AML-193 (cell line): ENCODE results near the gene PTEN.

Experiments used
- DNase-seq, 2 experiments: peaks; one replicate each; lab custom pipeline; 2025; lab: John Stamatoyannopoulos, UW

PTEN gene

DNA sequence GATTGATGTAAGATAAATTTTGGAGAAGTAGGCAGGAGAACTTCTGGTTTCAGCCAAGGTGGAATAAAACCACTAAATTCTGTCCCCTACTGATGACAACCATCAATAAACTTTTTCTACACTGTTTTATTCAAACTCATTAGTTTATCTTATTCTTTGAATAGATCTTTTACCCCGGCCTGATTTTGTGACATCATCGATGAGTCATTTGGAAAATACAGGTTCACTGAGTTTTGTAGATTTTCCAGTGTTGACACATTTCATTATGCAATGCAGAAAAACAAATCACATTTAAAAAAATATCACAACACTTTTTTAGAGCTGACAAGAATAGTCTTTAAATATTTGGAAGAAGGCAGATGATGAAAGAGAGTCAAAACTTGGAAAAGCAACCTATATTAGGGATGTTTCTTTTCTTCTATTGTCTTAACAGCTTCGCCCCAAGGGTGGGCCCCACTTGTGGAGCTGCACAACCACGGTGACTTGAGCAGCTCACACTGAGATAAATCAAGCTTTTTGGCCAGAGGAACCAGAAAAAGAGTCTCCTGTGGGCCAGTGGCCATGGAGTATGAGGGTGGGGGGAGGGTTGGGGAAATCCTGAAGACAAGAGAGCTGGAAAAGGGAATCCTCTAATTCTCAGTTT, 112.8 kb downstream of the PTEN start:
- no peak for DNase-seq

DNA sequence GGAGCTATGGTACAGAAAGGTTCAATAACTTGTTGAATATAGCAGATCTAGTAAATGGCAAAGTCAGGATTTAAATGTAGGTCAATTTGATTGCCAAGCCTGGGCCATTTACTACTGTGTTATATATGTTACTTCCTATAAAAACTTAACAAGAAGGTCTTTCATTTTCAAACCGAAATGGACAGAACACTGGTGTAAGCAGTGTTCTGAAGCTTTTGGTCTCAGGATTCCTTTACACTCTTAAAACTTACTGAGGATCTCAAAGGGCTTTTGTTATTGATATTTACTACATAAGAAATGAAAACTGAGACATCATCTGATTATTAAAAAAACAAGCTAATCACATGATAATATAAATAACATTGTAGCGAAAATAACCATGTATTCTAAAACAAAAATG, 114.7 kb downstream of the PTEN start:
- DNase-seq: no peak

DNA sequence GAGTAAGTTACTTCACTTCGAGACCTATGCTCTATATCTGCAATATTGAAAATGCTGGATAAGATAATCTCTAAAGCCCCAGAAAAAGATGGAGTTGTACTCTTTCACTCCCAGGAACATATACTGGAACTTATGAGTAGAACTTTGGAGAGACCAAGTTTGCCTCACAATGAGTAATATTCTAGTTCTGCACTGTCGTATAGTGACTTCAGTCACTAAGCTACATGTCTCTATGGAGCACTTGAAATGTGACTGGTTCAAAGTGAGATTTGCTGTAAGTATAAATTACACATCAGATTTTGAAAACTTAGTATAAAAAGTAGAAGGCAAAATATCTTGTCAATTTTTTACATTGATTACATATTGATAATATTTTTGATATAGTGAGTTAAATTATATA, 116.4 kb downstream of the PTEN start:
- DNase-seq: no peak

DNA sequence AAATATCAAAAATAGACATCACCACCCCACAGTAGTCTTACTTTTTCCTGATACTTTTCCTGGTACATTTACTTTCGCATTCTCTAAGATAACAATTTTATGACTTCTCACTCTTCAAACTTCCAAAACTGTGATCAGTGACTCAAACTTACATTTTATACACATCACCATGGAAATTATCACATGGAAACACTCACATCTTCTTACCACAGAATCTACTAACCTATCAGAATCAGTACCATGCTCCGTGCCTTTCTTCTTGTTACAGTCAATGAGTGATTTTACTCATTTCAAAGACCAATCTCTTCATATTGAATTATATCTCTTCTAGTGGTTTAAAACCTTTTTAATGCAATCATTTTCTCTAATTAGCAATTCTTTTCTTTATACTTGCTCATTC, 120.3 kb downstream of the PTEN start:
- no peak for DNase-seq

DNA sequence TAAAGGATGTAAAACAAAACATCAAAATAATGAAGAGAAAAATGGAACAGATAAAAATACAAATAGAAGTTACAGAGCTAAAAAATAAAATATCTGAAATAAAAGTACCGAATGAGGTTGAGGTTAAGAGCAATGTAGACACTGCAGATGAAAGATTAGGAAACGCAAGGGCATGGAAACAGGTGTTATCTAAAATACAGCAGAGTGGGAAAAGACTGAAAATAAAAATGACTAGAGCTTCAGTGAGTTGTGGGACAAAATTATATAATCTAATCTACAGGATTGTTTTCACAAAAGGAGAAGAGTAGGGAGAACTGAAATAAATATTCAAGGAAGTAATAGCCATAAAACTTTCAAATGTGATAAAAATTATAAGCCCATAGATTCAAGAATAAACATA, 123.8 kb downstream of the PTEN start:
- no peak for DNase-seq

DNA sequence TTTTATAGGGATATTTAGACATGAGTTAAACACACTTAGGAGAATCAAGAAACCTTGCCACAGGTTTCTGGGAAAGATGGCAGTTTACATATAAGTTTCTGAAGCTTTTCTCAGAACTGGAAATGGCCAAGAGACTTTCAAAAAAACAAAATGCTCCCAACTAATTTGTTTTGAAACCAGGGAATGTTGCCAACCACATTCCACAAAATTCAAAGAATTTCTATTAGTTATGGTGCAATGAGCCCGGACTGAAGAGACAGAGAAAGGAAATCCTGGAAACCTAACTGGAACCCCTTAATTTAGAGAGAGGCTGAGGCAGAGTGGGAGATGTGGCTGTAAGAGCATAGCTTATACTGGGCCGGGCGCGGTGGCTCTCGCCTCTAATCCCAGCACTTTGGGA, 128.5 kb downstream of the PTEN start:
- DNase-seq: no peak

DNA sequence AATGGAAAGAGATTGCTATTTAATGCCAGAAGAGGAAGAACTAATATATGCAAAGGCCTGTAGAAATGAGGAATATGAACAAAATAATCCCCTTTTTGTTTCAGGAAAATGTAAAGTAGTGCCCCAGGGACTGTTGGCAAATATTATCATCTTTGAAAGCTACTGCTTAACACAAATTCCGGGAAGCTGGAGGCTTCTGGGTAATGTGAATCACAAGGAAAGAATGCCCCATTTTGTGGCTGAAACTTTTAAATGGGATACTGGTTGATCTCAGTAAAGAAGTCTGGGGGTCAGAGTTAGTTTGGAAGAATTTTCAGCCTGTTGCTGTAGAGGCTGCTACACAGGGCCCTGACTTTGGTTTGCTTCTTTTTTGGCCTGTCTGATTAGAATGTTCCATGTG, 141.0 kb downstream of the PTEN start:
- no peak for DNase-seq

DNA sequence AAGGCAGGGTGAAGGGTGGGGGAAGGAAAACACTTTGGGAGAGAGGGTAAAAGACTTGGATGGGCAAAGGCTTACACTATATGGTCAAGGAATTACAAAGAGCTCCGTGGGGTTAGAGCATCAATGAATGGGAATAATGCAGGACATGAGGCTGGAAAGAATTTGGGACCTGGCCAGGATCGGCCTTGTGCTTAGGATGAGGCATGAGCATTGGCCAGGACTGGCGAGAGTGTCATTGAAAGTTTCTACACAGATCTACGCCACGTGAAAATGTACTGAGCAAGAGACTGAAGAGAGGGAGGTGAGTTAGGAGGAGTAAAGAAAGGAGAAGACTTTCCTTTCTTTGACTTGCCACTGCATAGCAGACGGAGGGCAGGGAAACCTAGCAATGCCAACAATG, 142.8 kb downstream of the PTEN start:
- DNase-seq: no peak

DNA sequence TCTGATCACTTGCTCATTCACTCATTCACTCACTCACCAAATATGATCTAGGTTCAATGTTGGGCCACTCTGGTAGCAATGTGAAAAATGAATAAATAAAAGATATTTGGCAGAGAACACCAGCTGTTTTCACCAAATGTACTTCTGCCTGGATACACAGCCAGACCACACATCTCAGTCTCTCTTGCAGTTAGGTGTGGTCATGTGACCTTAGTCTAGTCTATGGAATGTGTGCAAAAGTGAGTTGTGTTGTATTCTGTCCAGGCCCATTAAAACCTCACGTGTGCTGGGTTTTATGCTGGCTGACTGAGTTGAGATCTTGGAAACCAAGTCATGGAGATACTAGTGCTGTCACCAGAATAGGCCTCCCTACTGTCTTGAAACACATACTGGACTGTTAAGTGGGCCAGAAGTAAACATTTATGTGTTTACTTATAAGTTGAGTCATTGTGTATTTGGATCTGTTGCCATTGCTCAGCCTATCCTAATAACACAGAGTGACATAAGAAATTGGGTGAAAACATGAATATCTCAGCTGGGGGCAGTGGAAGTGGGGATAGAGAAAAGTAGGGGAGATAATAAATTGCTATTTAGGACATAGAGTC, 145.5 kb downstream of the PTEN start:
- no peak for DNase-seq

DNA sequence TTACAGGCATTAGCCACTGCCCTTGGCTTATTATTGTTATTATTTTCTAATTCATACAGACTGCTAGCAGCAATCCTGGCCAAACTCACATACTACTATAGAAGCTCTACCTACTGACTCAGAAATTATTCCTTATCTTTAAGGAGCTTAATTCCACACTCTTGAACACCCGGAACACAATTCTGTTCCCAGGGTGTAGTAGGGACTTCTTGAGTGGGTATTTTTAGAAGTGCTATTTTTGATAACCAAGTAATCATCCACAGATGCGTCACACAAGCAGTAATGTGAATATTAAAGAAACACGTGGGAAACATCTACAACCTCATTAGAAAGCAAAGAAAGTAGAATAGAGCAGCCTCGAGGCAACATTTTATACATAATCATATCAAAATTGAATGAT, 149.2 kb downstream of the PTEN start:
- DNase-seq: no peak

DNA sequence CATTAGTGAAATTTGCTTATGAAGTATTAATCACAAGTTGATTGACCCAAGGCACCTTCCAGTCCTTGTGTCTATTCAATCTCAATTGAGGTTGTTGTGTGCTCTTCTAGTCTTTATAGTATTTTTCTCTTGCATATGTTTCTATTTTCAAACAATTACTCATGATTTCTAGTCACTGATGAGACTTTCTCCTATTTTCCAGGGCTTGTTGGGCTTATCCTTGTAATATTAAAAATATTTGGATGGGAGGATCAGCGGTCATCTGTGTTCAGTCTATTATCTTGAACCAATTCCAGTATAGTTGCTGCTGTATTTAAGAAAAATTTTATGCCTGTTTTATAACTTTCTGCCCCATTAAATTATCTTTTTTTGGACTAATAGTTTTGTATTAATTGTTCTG, 154.4 kb downstream of the PTEN start:
- DNase-seq: no peak

DNA sequence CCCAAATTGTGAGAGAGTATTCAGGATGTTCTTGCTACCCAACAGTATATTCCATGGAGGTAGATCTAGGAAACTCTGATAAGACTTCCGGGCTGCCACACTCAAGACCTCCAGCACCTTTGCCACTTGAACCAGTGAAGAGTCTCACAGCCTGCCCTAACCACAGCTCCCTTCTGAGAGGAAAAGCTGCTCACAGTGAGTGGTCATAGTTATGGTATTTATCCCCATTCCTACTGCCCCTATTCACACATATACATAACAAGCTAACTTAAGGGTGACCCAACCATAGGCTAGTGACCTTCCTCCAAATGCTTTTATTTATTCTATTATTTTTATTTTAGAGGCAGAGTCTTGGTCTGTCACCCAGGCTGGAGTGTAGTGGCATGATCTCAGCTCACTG, 156.3 kb downstream of the PTEN start:
- DNase-seq: no peak
